ENCODE measurements around the gene NDRG4. TPM values are rescaled to one million over a fixed set of nuclear protein-coding genes. Genes with fewer than 3 reads are reported as not detected.

Gene NDRG4
- total RNA-seq, 4 donors from 2014 or later = 16.0 to 89.4 (median 56.1) TPM

- intact Hi-C loops (cut with DNase I; ENCODE audit: low total_unique reads) = no loop called here
- Histone ChIP-seq H3K36me3 (no peaks in the 10 kb centered on the region), H3K4me3 (no peak overlapping the region), H3K4me1 (no peaks in the 10 kb centered on the region), H3K27ac (no peak overlapping the region), H3K27me3 (no peaks in the 10 kb centered on the region), H3K9me3 (no peaks in the 10 kb centered on the region)
- DNase-seq = no peak
- TF ChIP-seq CTCF (IDR thresholded peaks at IDR 0.05) = no peak
- no peak for TF ChIP-seq POLR2A (IDR thresholded peaks at IDR 0.05)
Measured at GRCh38 chr16:58542291-58542690, 42.3 kb downstream of the NDRG4 start.

- H3K4me3 ChIP-seq = no peak overlapping the region
- H3K9me3 ChIP-seq = no peaks in the 10 kb centered on the region
- intact Hi-C loops (cut with DNase I; ENCODE audit: low total_unique reads) = no loop called here
- DNase-seq = no peak
- no peaks in the 10 kb centered on the region for H3K4me1 ChIP-seq
- H3K36me3 ChIP-seq = no peaks in the 10 kb centered on the region
- H3K27me3 ChIP-seq = no peaks in the 10 kb centered on the region
- H3K27ac ChIP-seq = no peak overlapping the region
- no peak for TF ChIP-seq POLR2A (IDR thresholded peaks at IDR 0.05)
Measured at GRCh38 chr16:58543685-58544084, 43.7 kb downstream of the NDRG4 start.

GRCh38 chr16:58548378-58548777 is 48.4 kb downstream of the NDRG4 start:
- H3K36me3 ChIP-seq = no peaks in the 10 kb centered on the region
- intact Hi-C loops (cut with DNase I; ENCODE audit: low total_unique reads) = no loop called here
- no peak for TF ChIP-seq CTCF (IDR thresholded peaks at IDR 0.05)
- TF ChIP-seq POLR2A (IDR thresholded peaks at IDR 0.05) = no peak
- DNase-seq = no peak
- no peaks in the 10 kb centered on the region for H3K4me1 ChIP-seq
- H3K9me3 ChIP-seq = no peaks in the 10 kb centered on the region
- no peak overlapping the region for H3K27ac ChIP-seq
- no peaks in the 10 kb centered on the region for H3K27me3 ChIP-seq
- H3K4me3 ChIP-seq = no peak overlapping the region

GRCh38 chr16:58551496-58551895 is 51.6 kb downstream of the NDRG4 start:
- Histone ChIP-seq H3K27ac (no peak overlapping the region), H3K4me3 (no peak overlapping the region), H3K36me3 (no peaks in the 10 kb centered on the region), H3K9me3 (no peaks in the 10 kb centered on the region), H3K4me1 (no peaks in the 10 kb centered on the region), H3K27me3 (no peaks in the 10 kb centered on the region)
- intact Hi-C loops (cut with DNase I; ENCODE audit: low total_unique reads) = no loop called here
- no peak for TF ChIP-seq POLR2A (IDR thresholded peaks at IDR 0.05)
- TF ChIP-seq CTCF (IDR thresholded peaks at IDR 0.05) = no peak
- no peak for DNase-seq

GRCh38 chr16:58556678-58557077 is 56.7 kb downstream of the NDRG4 start:
- intact Hi-C loops (cut with DNase I; ENCODE audit: low total_unique reads) = no loop called here
- TF ChIP-seq CTCF (IDR thresholded peaks at IDR 0.05) (no peak), POLR2A (IDR thresholded peaks at IDR 0.05) (no peak)

More at GRCh38 chr16:58556678-58557077, 56.7 kb downstream of the NDRG4 start:
- no peak overlapping the region for H3K27ac ChIP-seq
- no peaks in the 10 kb centered on the region for H3K9me3 ChIP-seq
- H3K4me1 ChIP-seq = no peaks in the 10 kb centered on the region
- no peaks in the 10 kb centered on the region for H3K27me3 ChIP-seq
- no peak for DNase-seq
- H3K36me3 ChIP-seq = no peaks in the 10 kb centered on the region
- no peak overlapping the region for H3K4me3 ChIP-seq

Small RNA genes within 50 kb of the gene (small RNA-seq; reads per million reads assigned to genes)
- gene RNU6-103P (not detected), gene SNORA46 (106 reads per million, percentile 94 among the genes with 10 or more reads in this experiment), gene SNORA50A (not detected)

Other genes starting within 250 kb of the NDRG4 start
- gene PRSS54, start 205.1 kb upstream of the NDRG4 start, total RNA-seq = not detected
- 1 to 10 TPM in 3 of 4 donors, under 1 TPM in 1; 0.77 to 5.9 (median 5.0) TPM for gene GINS3, start 107.7 kb upstream of the NDRG4 start, total RNA-seq
- 100 to 1,000 TPM in 1 of 4 donors, 10 to 100 TPM in 3; 22.4 to 157 (median 43.0) TPM for gene SETD6, start 15.4 kb downstream of the NDRG4 start, total RNA-seq
- 100 to 1,000 TPM in 3 of 4 donors, 10 to 100 TPM in 1; 69.4 to 173 (median 151) TPM for gene CNOT1, start 129.7 kb downstream of the NDRG4 start, total RNA-seq
- 10 to 100 TPM in 2 of 4 donors, 1 to 10 TPM in 2; 6.2 to 15.5 (median 10.2) TPM for gene SLC38A7, start 184.6 kb downstream of the NDRG4 start, total RNA-seq
- gene GOT2, start 234.2 kb downstream of the NDRG4 start, total RNA-seq = 10 to 100 TPM; 12.6 to 54.9 (median 43.7) TPM

All from uterus (tissue), 4 donors.